K562 (cell line): ENCODE measurements around the gene AKR1A1. TPM values are rescaled to one million over a fixed set of nuclear protein-coding genes. Genes with fewer than 3 reads are reported as not detected.

ENCODE experiments used
- C11orf30 ChIP-seq: fragments of 450-650 bp; IDR thresholded peaks from 2 replicates; pipeline ENCODE4 v1.6.1; 2016; ENCODE audit warnings: low read depth, mild to moderate bottlenecking
- CREBBP ChIP-seq: IDR thresholded peaks from one replicate; pipeline ENCODE4 v1.6.1; 2012; ENCODE audit warnings: low read depth, mild to moderate bottlenecking, control low read depth, inconsistent platforms, low read length
- GATAD2B ChIP-seq: fragments of 450-650 bp; IDR thresholded peaks from 2 replicates; pipeline ENCODE4 v1.6.1; 2017; ENCODE audit warnings: mild to moderate bottlenecking, borderline replicate concordance
- MAFK ChIP-seq: IDR thresholded peaks from 2 replicates; pipeline ENCODE4 v1.6.1; 2011; ENCODE audit warnings: low read length, improper control_type of control experiment
- MEIS2 ChIP-seq: fragments of 450-650 bp; IDR thresholded peaks from 2 replicates; pipeline ENCODE4 v1.6.1; 2014; ENCODE audit warnings: mild to moderate bottlenecking; ENCODE audit not compliant: partially characterized antibody
- MIER1 ChIP-seq: fragments of 450-650 bp; IDR thresholded peaks from 2 replicates; pipeline ENCODE4 v1.6.1; 2016; ENCODE audit warnings: antibody characterized with exemption, mild to moderate bottlenecking, low read depth
- MXI1 ChIP-seq: IDR thresholded peaks from 2 replicates; pipeline ENCODE4 v1.6.1; 2011; ENCODE audit warnings: low read depth, mild to moderate bottlenecking, improper control_type of control experiment, low read length
- MYBL2 ChIP-seq, 2 experiments: fragments of 450-650 bp in 1 of 2; sonication (generic) in 1 of 2; formaldehyde crosslinking in 1 of 2; IDR thresholded peaks; 2 replicates each; pipeline versions ENCODE4 v1.6.1 to v1.8.1; 2017 to 2022; ENCODE audit warnings: borderline replicate concordance in 1 of 2, inconsistent platforms in 1 of 2, low read depth in 1 of 2, mild to moderate bottlenecking in 1 of 2, missing genetic modification reagents in 1 of 2, moderate library complexity in 1 of 2
- RNF2 ChIP-seq: sonication (generic); IDR thresholded peaks from 2 replicates; pipeline ENCODE4 v1.6.1; 2016
- TARDBP ChIP-seq: fragments of 450-650 bp; IDR thresholded peaks from 2 replicates; pipeline ENCODE4 v1.6.1; 2016
- TGIF2 ChIP-seq: sonication (generic); formaldehyde crosslinking; IDR thresholded peaks from 2 replicates; pipeline ENCODE4 v1.8.1; 2022; ENCODE audit warnings: mild to moderate bottlenecking, missing genetic modification reagents, moderate library complexity
- YBX1 ChIP-seq: fragments of 450-650 bp; IDR thresholded peaks from 2 replicates; pipeline ENCODE4 v1.7.1; 2016; ENCODE audit warnings: mild to moderate bottlenecking
- ZC3H4 ChIP-seq: sonication (generic); formaldehyde crosslinking; IDR thresholded peaks from 2 replicates; pipeline ENCODE4 v1.9.0; 2021; ENCODE audit warnings: missing genetic modification reagents, borderline replicate concordance
- ZNF766 ChIP-seq: fragments of 200-800 bp; sonication (Bioruptor generic); conservative IDR thresholded peaks from 2 replicates; pipeline ENCODE4 v1.6.1; 2016; ENCODE audit warnings: missing genetic modification characterization, missing compliant biosample characterization
- polyA plus RNA-seq, 8 experiments: library from polyadenylated mRNA; depleted of rRNA in 4 of 8; stranded (reverse) in 5 of 8; unstranded in 3 of 8; fragments of >200 nt; fragmentation: Nextera tagmentation in 2 of 8; fragmentation: Illumina TruSeq in 1 of 8; extraction: Ambion mirVana in 2 of 8; extraction: Trizol in 1 of 8; gene quantifications; 2 replicates each; pipeline versions ENCODE4 v1.2.1 to v1.2.3, GENCODE V29; 2011 to 2014; ENCODE audit warnings: inconsistent platforms in 1 of 8, missing spikeins in 1 of 8
- total RNA-seq, 7 experiments: library from RNA; depleted of rRNA in 6 of 7; stranded (reverse); fragments of >200 nt in 6 of 7; fragmentation: Illumina TruSeq in 2 of 7; extraction: Trizol in 2 of 7; gene quantifications; 2 replicates each; pipeline versions ENCODE4 v1.2.1 to v1.2.3, GENCODE V29; 2011 to 2021; ENCODE audit warnings: low replicate concordance in 1 of 7
- TF ChIP-seq, protein P1 (sequence below), 2 experiments: fragments of 450-650 bp; conservative IDR thresholded peaks; 2 replicates each; pipeline ENCODE4 v1.6.1; 2017; ENCODE audit warnings: mild to moderate bottlenecking in 2 of 2, moderate library complexity in 2 of 2
- TF ChIP-seq, protein P2 (sequence below): fragments of 450-650 bp; formaldehyde crosslinking; IDR thresholded peaks from 2 replicates; pipeline ENCODE4 v1.4.0; 2022; ENCODE audit warnings: missing genetic modification characterization
- TF ChIP-seq, protein P3 (sequence below): sonication (generic); IDR thresholded peaks from 2 replicates; pipeline ENCODE4 v1.6.1; 2016
- TF ChIP-seq, protein P4 (sequence below): fragments of 450-650 bp; IDR thresholded peaks from 2 replicates; pipeline ENCODE4 v1.6.1; 2016
- TF ChIP-seq, protein P5 (sequence below), 2 experiments: IDR thresholded peaks in 1 of 2; conservative IDR thresholded peaks in 1 of 2; 2 replicates each; pipeline ENCODE4 v1.6.1; 2016; ENCODE audit warnings: low read depth in 2 of 2, mild to moderate bottlenecking in 1 of 2, missing compliant biosample characterization in 1 of 2, missing genetic modification characterization in 1 of 2, moderate library complexity in 1 of 2

AKR1A1 gene
- total and polyA plus RNA-seq, 9 of the 15 experiments (the other 6 are each of a cell fraction or from before 2014, with no cell fraction given) = 68.6 to 211 (median 132) TPM

DNA sequence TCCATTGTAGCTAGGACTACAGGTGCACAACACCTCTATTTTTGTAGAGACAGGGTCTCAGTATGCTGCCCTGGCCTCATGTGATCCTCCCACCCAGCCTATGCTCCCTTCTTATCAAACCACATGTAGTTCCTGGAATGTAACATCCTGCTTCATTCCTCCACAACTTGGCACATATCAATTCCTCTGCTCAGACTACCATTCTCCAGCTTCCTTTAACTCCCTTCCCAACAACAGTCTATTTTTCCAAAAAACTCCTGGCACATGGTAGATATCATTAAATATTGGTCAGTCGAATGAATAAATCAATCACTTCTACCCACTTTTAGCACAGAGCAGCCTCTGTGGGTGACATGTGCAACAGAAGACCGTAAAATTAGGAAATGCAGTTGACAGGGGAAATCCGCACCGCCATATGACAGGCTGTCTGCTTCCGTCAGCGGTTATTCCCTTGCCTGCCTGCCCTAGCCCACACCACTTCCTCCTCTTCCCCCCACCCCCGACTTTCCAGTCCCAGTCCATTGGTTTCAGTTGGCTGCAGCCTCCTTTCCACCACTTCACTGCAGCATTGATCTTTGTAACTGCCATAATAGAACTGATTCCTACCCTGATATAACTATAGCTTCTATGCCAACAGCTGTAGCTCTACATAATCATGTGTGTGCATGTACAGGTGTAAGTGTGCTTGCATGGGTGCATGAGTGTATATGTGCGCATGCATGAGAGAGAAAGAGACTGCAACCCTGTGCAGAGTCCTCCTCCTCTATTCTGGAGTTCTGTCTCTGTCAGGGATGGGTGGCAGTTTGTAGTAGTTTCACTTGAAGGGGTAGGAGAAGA lies 6.8 kb upstream of the AKR1A1 start (continued):
- TF ChIP-seq, protein P1, sequence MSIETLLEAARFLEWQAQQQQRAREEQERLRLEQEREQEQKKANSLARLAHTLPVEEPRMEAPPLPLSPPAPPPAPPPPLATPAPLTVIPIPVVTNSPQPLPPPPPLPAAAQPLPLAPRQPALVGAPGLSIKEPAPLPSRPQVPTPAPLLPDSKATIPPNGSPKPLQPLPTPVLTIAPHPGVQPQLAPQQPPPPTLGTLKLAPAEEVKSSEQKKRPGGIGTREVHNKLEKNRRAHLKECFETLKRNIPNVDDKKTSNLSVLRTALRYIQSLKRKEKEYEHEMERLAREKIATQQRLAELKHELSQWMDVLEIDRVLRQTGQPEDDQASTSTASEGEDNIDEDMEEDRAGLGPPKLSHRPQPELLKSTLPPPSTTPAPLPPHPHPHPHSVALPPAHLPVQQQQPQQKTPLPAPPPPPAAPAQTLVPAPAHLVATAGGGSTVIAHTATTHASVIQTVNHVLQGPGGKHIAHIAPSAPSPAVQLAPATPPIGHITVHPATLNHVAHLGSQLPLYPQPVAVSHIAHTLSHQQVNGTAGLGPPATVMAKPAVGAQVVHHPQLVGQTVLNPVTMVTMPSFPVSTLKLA (conservative IDR thresholded peaks at IDR 0.05) = no peak
- TF ChIP-seq MXI1 = no peak
- peak; percentile 18; the same call in 1 of the 2 replicates for TF ChIP-seq RNF2
- peak; percentile 62 for TF ChIP-seq MEIS2
- no peak for TF ChIP-seq CREBBP
- TF ChIP-seq MYBL2 (IDR thresholded peaks at IDR 0.05; ENCODE audit: low read depth) = no peak
- no peak for TF ChIP-seq MYBL2 (CRISPR knock-in tag; IDR thresholded peaks at IDR 0.05; ENCODE audit: borderline replicate concordance)
- TF ChIP-seq, protein P2, sequence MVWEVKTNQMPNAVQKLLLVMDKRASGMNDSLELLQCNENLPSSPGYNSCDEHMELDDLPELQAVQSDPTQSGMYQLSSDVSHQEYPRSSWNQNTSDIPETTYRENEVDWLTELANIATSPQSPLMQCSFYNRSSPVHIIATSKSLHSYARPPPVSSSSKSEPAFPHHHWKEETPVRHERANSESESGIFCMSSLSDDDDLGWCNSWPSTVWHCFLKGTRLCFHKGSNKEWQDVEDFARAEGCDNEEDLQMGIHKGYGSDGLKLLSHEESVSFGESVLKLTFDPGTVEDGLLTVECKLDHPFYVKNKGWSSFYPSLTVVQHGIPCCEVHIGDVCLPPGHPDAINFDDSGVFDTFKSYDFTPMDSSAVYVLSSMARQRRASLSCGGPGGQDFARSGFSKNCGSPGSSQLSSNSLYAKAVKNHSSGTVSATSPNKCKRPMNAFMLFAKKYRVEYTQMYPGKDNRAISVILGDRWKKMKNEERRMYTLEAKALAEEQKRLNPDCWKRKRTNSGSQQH = 0 out of 2 replicates have a peak, but pooled peaks have one; percentile 40
- no peak for TF ChIP-seq MIER1
- no peak for TF ChIP-seq YBX1
- TF ChIP-seq, protein P3, sequence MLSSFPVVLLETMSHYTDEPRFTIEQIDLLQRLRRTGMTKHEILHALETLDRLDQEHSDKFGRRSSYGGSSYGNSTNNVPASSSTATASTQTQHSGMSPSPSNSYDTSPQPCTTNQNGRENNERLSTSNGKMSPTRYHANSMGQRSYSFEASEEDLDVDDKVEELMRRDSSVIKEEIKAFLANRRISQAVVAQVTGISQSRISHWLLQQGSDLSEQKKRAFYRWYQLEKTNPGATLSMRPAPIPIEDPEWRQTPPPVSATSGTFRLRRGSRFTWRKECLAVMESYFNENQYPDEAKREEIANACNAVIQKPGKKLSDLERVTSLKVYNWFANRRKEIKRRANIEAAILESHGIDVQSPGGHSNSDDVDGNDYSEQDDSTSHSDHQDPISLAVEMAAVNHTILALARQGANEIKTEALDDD = no peak
- TF ChIP-seq, protein P4, sequence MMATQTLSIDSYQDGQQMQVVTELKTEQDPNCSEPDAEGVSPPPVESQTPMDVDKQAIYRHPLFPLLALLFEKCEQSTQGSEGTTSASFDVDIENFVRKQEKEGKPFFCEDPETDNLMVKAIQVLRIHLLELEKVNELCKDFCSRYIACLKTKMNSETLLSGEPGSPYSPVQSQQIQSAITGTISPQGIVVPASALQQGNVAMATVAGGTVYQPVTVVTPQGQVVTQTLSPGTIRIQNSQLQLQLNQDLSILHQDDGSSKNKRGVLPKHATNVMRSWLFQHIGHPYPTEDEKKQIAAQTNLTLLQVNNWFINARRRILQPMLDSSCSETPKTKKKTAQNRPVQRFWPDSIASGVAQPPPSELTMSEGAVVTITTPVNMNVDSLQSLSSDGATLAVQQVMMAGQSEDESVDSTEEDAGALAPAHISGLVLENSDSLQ = peak; percentile 52
- TF ChIP-seq, protein P5, sequence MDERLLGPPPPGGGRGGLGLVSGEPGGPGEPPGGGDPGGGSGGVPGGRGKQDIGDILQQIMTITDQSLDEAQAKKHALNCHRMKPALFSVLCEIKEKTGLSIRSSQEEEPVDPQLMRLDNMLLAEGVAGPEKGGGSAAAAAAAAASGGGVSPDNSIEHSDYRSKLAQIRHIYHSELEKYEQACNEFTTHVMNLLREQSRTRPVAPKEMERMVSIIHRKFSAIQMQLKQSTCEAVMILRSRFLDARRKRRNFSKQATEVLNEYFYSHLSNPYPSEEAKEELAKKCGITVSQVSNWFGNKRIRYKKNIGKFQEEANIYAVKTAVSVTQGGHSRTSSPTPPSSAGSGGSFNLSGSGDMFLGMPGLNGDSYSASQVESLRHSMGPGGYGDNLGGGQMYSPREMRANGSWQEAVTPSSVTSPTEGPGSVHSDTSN (CRISPR knock-in tag; IDR thresholded peaks at IDR 0.05; ENCODE audit: low read depth) = no peak
- TF ChIP-seq, protein P5 (tag; conservative IDR thresholded peaks at IDR 0.05; ENCODE audit: low read depth) = peak; percentile 56; the same call in 1 of the 2 replicates
- no peak for TF ChIP-seq TARDBP
- no peak for TF ChIP-seq GATAD2B
- TF ChIP-seq C11orf30 = no peak
- no peak for TF ChIP-seq ZC3H4 (CRISPR knock-in tag)
- no peak for TF ChIP-seq ZNF766 (CRISPR knock-in tag)
- no peak for TF ChIP-seq MAFK
- no peak for TF ChIP-seq TGIF2 (CRISPR knock-in tag)
